ENCODE data around the gene NECTIN2.

DNA sequence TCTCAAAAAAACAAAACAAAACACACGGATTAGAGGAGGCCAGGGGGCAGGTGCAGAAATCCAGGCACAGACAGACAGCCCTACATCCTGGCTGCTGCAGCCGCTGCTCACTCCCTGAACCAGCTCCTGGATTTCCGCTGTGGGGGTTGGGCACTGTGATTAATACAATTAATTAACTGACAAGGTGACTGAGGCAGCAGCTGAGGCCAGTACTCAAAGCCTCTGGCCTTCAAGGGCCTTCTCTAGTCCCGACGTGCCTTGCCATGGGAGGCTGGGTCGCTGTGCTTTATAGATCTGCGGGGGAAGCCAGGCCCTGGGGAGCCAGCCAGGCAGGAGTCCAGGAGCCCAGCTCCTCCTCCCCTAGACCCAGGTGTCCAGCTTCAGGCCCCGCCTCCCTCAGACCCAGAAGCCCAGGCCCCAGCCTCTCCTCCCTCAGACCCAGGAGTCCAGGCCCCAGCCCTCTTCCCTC, 4.6 kb downstream of the NECTIN2 start:
- TF ChIP-seq, protein P1, sequence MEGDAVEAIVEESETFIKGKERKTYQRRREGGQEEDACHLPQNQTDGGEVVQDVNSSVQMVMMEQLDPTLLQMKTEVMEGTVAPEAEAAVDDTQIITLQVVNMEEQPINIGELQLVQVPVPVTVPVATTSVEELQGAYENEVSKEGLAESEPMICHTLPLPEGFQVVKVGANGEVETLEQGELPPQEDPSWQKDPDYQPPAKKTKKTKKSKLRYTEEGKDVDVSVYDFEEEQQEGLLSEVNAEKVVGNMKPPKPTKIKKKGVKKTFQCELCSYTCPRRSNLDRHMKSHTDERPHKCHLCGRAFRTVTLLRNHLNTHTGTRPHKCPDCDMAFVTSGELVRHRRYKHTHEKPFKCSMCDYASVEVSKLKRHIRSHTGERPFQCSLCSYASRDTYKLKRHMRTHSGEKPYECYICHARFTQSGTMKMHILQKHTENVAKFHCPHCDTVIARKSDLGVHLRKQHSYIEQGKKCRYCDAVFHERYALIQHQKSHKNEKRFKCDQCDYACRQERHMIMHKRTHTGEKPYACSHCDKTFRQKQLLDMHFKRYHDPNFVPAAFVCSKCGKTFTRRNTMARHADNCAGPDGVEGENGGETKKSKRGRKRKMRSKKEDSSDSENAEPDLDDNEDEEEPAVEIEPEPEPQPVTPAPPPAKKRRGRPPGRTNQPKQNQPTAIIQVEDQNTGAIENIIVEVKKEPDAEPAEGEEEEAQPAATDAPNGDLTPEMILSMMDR (conservative IDR thresholded peaks at IDR 0.05; ENCODE audit: low read depth, low read length): no peak
- TF ChIP-seq EZH2 (IDR thresholded peaks at IDR 0.05; ENCODE audit: borderline replicate concordance, low read depth, low read length, poor library complexity, severe bottlenecking): no peak

All from A673 (cell line).